ENCODE results near the gene SPRED2. TPM values are rescaled to one million over a fixed set of nuclear protein-coding genes. Genes with fewer than 3 reads are reported as not detected.
A peak's percentile ranks its signal among the peaks of the same experiment; 100 is the strongest.

Gene SPRED2
- total and polyA plus RNA-seq, 4 donors: 10.6 to 38.7 (median 23.8) TPM

GRCh38 chr2:65297544-65297943, 134.9 kb downstream of the SPRED2 start:
- Histone ChIP-seq H3K4me1 (ENCODE audit: control insufficient read depth, insufficient read depth, low read length) (peaks cover 47% of the 10 kb centered on the region), H3K27ac (ENCODE audit: low read depth, low read length) (no peak overlapping the region), H3K9me3 (ENCODE audit: control insufficient read depth, insufficient read depth, low read length) (no peaks in the 10 kb centered on the region), H3K27me3 (ENCODE audit: control insufficient read depth, insufficient read depth, low read length) (no peaks in the 10 kb centered on the region), H3K36me3 (ENCODE audit: control insufficient read depth, insufficient read depth, low read length) (no peaks in the 10 kb centered on the region), H3K4me3 (ENCODE audit: low read depth, low read length) (no peak overlapping the region)
- 95% methylated on average over 3 of the region's 9 CpGs for WGBS (ENCODE audit: insufficient coverage)
- DNase-seq (ENCODE audit: low read depth in 4 of 6, low spot score in 6 of 6): no peak

- no peak overlapping the region for H3K27ac ChIP-seq (ENCODE audit: low read depth, low read length)
- no peaks in the 10 kb centered on the region for H3K9me3 ChIP-seq (ENCODE audit: control insufficient read depth, insufficient read depth, low read length)
- H3K4me3 ChIP-seq (ENCODE audit: low read depth, low read length): no peak overlapping the region
- 96% methylated on average over 7 of the region's 7 CpGs for WGBS (ENCODE audit: insufficient coverage)
- no peaks in the 10 kb centered on the region for H3K36me3 ChIP-seq (ENCODE audit: control insufficient read depth, insufficient read depth, low read length)
- DNase-seq (ENCODE audit: low read depth in 4 of 6, low spot score in 6 of 6): no peak
- peaks cover 46% of the 10 kb centered on the region for H3K4me1 ChIP-seq (ENCODE audit: control insufficient read depth, insufficient read depth, low read length)
- no peaks in the 10 kb centered on the region for H3K27me3 ChIP-seq (ENCODE audit: control insufficient read depth, insufficient read depth, low read length)
These were observed 135.4 kb downstream of the SPRED2 start for GRCh38 chr2:65296971-65297370.

GRCh38 chr2:65294701-65295100, 137.7 kb downstream of the SPRED2 start:
- 43% methylated on average over 6 of the region's 6 CpGs for WGBS (ENCODE audit: insufficient coverage)
- Histone ChIP-seq H3K27ac (ENCODE audit: low read depth, low read length) (no peak overlapping the region), H3K27me3 (ENCODE audit: control insufficient read depth, insufficient read depth, low read length) (no peaks in the 10 kb centered on the region), H3K9me3 (ENCODE audit: control insufficient read depth, insufficient read depth, low read length) (no peaks in the 10 kb centered on the region), H3K4me3 (ENCODE audit: low read depth, low read length) (no peak overlapping the region), H3K4me1 (ENCODE audit: control insufficient read depth, insufficient read depth, low read length) (peaks cover 24% of the 10 kb centered on the region), H3K36me3 (ENCODE audit: control insufficient read depth, insufficient read depth, low read length) (no peaks in the 10 kb centered on the region)
- DNase-seq (ENCODE audit: low read depth in 4 of 6, low spot score in 6 of 6): no peak

- H3K4me1 ChIP-seq (ENCODE audit: control insufficient read depth, insufficient read depth, low read length): peaks cover 18% of the 10 kb centered on the region
- H3K9me3 ChIP-seq (ENCODE audit: control insufficient read depth, insufficient read depth, low read length): no peaks in the 10 kb centered on the region
- 72% methylated on average over 4 of the region's 6 CpGs for WGBS (ENCODE audit: insufficient coverage)
- H3K27me3 ChIP-seq (ENCODE audit: control insufficient read depth, insufficient read depth, low read length): no peaks in the 10 kb centered on the region
- H3K36me3 ChIP-seq (ENCODE audit: control insufficient read depth, insufficient read depth, low read length): no peaks in the 10 kb centered on the region
- H3K27ac ChIP-seq (ENCODE audit: low read depth, low read length): no peak overlapping the region
- no peak overlapping the region for H3K4me3 ChIP-seq (ENCODE audit: low read depth, low read length)
- DNase-seq (ENCODE audit: low read depth in 4 of 6, low spot score in 6 of 6): no peak
These were observed 138.3 kb downstream of the SPRED2 start for GRCh38 chr2:65294136-65294535.

- no peak overlapping the region for H3K4me3 ChIP-seq (ENCODE audit: low read depth, low read length)
- no peaks in the 10 kb centered on the region for H3K27me3 ChIP-seq (ENCODE audit: control insufficient read depth, insufficient read depth, low read length)
- H3K4me1 ChIP-seq (ENCODE audit: control insufficient read depth, insufficient read depth, low read length): peaks cover 14% of the 10 kb centered on the region
- no peaks in the 10 kb centered on the region for H3K36me3 ChIP-seq (ENCODE audit: control insufficient read depth, insufficient read depth, low read length)
- H3K9me3 ChIP-seq (ENCODE audit: control insufficient read depth, insufficient read depth, low read length): no peaks in the 10 kb centered on the region
- no peak overlapping the region for H3K27ac ChIP-seq (ENCODE audit: low read depth, low read length)
- 86% methylated on average over 4 of the region's 5 CpGs for WGBS (ENCODE audit: insufficient coverage)
- DNase-seq (ENCODE audit: low read depth in 4 of 6, low spot score in 6 of 6): no peak
These were observed 139.0 kb downstream of the SPRED2 start for GRCh38 chr2:65293376-65293775.

GRCh38 chr2:65292461-65293011, 139.9 kb downstream of the SPRED2 start:
- Histone ChIP-seq H3K27ac (ENCODE audit: low read depth, low read length) (peak overlapping the region; percentile 47), H3K9me3 (ENCODE audit: control insufficient read depth, insufficient read depth, low read length) (no peaks in the 10 kb centered on the region), H3K36me3 (ENCODE audit: control insufficient read depth, insufficient read depth, low read length) (no peaks in the 10 kb centered on the region), H3K4me1 (ENCODE audit: control insufficient read depth, insufficient read depth, low read length) (peaks cover 14% of the 10 kb centered on the region), H3K4me3 (ENCODE audit: low read depth, low read length) (no peak overlapping the region), H3K27me3 (ENCODE audit: control insufficient read depth, insufficient read depth, low read length) (no peaks in the 10 kb centered on the region)
- DNase-seq (ENCODE audit: low read depth in 4 of 6, low spot score in 6 of 6): peak in 2 of 6 donors; percentile 65 to 69
- WGBS (ENCODE audit: insufficient coverage): 49% methylated on average over 18 of the region's 21 CpGs

- Histone ChIP-seq H3K4me1 (ENCODE audit: control insufficient read depth, insufficient read depth, low read length) (peaks cover 14% of the 10 kb centered on the region), H3K27me3 (ENCODE audit: control insufficient read depth, insufficient read depth, low read length) (no peaks in the 10 kb centered on the region), H3K4me3 (ENCODE audit: low read depth, low read length) (no peak overlapping the region), H3K27ac (ENCODE audit: low read depth, low read length) (no peak overlapping the region), H3K9me3 (ENCODE audit: control insufficient read depth, insufficient read depth, low read length) (no peaks in the 10 kb centered on the region), H3K36me3 (ENCODE audit: control insufficient read depth, insufficient read depth, low read length) (no peaks in the 10 kb centered on the region)
- WGBS (ENCODE audit: insufficient coverage): 57% methylated on average over 3 of the region's 3 CpGs
- no peak for DNase-seq (ENCODE audit: low read depth in 4 of 6, low spot score in 6 of 6)
These were observed 140.3 kb downstream of the SPRED2 start for GRCh38 chr2:65292106-65292400.

- peaks cover 14% of the 10 kb centered on the region for H3K4me1 ChIP-seq (ENCODE audit: control insufficient read depth, insufficient read depth, low read length)
- DNase-seq (ENCODE audit: low read depth in 4 of 6, low spot score in 6 of 6): no peak
- H3K36me3 ChIP-seq (ENCODE audit: control insufficient read depth, insufficient read depth, low read length): no peaks in the 10 kb centered on the region
- no peaks in the 10 kb centered on the region for H3K9me3 ChIP-seq (ENCODE audit: control insufficient read depth, insufficient read depth, low read length)
- WGBS (ENCODE audit: insufficient coverage): 95% methylated on average over 9 of the region's 11 CpGs
- no peaks in the 10 kb centered on the region for H3K27me3 ChIP-seq (ENCODE audit: control insufficient read depth, insufficient read depth, low read length)
- no peak overlapping the region for H3K27ac ChIP-seq (ENCODE audit: low read depth, low read length)
- no peak overlapping the region for H3K4me3 ChIP-seq (ENCODE audit: low read depth, low read length)
These were observed 140.9 kb downstream of the SPRED2 start for GRCh38 chr2:65291216-65292105.

GRCh38 chr2:65287364-65287763, 145.0 kb downstream of the SPRED2 start:
- no peak overlapping the region for H3K4me3 ChIP-seq (ENCODE audit: low read depth, low read length)
- H3K4me1 ChIP-seq (ENCODE audit: control insufficient read depth, insufficient read depth, low read length): peaks cover 7% of the 10 kb centered on the region
- WGBS (ENCODE audit: insufficient coverage): no CpG with 5 or more reads among the region's 4 CpGs
- H3K27ac ChIP-seq (ENCODE audit: low read depth, low read length): no peak overlapping the region
- no peak for DNase-seq (ENCODE audit: low read depth in 4 of 6, low spot score in 6 of 6)
- H3K36me3 ChIP-seq (ENCODE audit: control insufficient read depth, insufficient read depth, low read length): no peaks in the 10 kb centered on the region
- no peaks in the 10 kb centered on the region for H3K9me3 ChIP-seq (ENCODE audit: control insufficient read depth, insufficient read depth, low read length)
- H3K27me3 ChIP-seq (ENCODE audit: control insufficient read depth, insufficient read depth, low read length): no peaks in the 10 kb centered on the region

- Histone ChIP-seq H3K36me3 (ENCODE audit: control insufficient read depth, insufficient read depth, low read length) (no peaks in the 10 kb centered on the region), H3K9me3 (ENCODE audit: control insufficient read depth, insufficient read depth, low read length) (no peaks in the 10 kb centered on the region), H3K27ac (ENCODE audit: low read depth, low read length) (peak overlapping the region; percentile 45), H3K4me1 (ENCODE audit: control insufficient read depth, insufficient read depth, low read length) (peaks cover 18% of the 10 kb centered on the region), H3K4me3 (ENCODE audit: low read depth, low read length) (no peak overlapping the region), H3K27me3 (ENCODE audit: control insufficient read depth, insufficient read depth, low read length) (no peaks in the 10 kb centered on the region)
- 61% methylated on average over 2 of the region's 3 CpGs for WGBS (ENCODE audit: insufficient coverage)
- DNase-seq (ENCODE audit: low read depth in 4 of 6, low spot score in 6 of 6): peak in 1 of 6 donors; percentile 51
These were observed 149.8 kb downstream of the SPRED2 start for GRCh38 chr2:65282477-65283053.
